SH-SY5Y (cell line): ENCODE data around the gene LCNL1.

Experiments used
- GATA2 ChIP-seq: IDR thresholded peaks from 2 replicates; pipeline ENCODE4 v1.6.1; 2011; ENCODE audit warnings: mild to moderate bottlenecking, low read depth, low read length
- GATA3 ChIP-seq: IDR thresholded peaks from 2 replicates; pipeline ENCODE4 v1.6.1; 2011; ENCODE audit warnings: low read depth, mild to moderate bottlenecking, low read length, moderate library complexity

DNA sequence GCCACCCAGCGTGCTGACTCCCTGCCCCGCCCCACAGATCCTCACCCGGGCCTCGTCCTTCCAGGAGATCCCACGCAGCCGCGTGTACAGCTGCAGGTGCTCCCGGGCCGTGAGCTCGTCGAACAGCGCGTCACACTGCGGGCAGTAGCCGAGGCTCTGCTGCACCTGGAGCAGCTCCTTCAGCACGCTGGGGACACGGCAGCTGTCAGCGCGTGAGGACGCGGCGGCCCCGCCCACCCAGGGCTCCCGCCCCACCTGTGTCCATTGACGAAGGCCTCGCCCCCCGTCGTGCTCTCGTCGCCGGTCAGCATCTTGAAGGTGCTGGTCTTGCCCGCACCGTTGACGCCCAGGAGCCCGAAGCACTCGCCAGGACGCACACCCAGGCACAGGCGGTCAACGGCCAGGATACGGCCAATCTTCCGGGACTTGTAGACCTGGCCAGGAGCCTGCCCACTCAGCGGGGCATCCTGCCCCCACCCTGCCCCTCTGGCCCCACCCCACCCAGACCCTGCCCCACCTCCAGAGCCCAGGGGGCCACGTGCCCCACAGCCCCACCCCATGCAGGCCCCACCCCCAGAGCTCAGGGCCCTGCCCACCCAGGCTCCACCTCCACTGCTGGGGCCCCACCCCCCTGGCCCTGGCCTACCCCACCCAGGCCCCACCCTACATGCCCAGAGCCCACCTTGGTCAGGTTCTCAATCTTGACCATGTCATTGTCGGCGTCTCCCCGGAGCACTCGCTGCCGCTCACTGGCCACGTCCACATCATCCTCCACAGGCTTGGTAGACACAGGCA is 27.3 kb downstream of the LCNL1 start:
- TF ChIP-seq GATA2 (no peak), GATA3 (no peak)
